RPMI7951 (cell line): ENCODE data around the gene STXBP2. TPM values are rescaled to one million over a fixed set of nuclear protein-coding genes. Genes with fewer than 3 reads are reported as not detected.
A peak's percentile ranks its signal among the peaks of the same experiment; 100 is the strongest.

Source experiments
- DNase-seq: peaks from one replicate; pipeline ENCODE4 v3.0.0-alpha.2; 2012; ENCODE audit warnings: low read depth
- total RNA-seq: library from RNA; depleted of rRNA; stranded (reverse); fragments of >200 nt; shearing (Covaris generic); gene quantifications from 2 replicates; pipeline ENCODE4 v1.2.3, GENCODE V29; 2014; rRNA removed

STXBP2 gene
- 1.3 and 3.3 TPM in 2 replicates for total RNA-seq

GRCh38 chr19:7636691-7637373 is at the start of gene STXBP2:
Gene STXBP2 (plus strand): TSS chr19:7637110. CDS start chr19:7637150, 40 bp downstream.
- no peak for DNase-seq

- DNase-seq = no peak
Measured at GRCh38 chr19:7589822-7590221, 47.1 kb upstream of the STXBP2 start.

DNA sequence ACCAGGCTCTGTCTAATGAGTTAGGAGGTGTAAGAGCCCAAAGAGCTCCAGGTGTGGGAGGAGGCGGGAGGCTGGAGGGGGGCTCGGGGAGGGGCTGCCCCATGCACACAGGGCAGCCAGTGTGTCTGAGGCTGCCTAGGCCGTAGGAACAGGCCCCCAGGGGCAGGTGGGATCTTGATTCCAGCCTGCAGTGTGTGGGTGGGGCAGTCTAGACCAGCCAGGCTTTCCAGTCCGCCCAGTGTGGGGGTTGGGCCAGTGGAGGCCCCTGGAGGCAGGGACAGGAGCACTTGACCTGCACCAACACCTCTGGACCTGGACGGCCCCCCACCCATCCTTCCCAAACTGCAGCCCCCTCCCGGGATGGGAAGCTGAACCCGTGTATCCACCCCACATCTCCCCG is 46.7 kb upstream of the STXBP2 start:
- DNase-seq = no peak

- DNase-seq = no peak
Measured at GRCh38 chr19:7595466-7596133, 41.3 kb upstream of the STXBP2 start, which contains the start of gene CAMSAP3. Gene CAMSAP3 (plus strand): TSS chr19:7595863. CDS start chr19:7596003, 140 bp downstream.

- DNase-seq = no peak
Measured at GRCh38 chr19:7596211-7596937, 40.5 kb upstream of the STXBP2 start.

DNA sequence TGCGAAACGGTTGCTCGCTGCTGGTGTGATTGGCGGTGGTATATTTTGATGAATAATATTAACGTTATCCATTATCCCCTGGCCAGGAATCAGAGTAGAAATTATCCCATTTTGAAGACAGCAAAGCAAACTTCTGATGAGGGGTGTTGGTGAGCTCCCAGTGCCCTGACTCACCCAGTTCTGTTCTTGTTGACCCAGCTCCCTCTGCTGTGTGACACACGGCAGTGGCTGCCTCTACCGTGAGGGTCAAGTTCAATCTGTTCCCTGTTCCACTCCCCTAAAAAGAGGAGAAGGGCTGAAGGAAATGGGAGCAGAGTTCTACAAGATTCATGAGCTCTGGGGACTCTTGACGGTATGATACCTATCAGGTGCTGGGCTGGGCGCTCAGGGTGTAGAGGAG is 39.2 kb upstream of the STXBP2 start:
- no peak for DNase-seq

DNA sequence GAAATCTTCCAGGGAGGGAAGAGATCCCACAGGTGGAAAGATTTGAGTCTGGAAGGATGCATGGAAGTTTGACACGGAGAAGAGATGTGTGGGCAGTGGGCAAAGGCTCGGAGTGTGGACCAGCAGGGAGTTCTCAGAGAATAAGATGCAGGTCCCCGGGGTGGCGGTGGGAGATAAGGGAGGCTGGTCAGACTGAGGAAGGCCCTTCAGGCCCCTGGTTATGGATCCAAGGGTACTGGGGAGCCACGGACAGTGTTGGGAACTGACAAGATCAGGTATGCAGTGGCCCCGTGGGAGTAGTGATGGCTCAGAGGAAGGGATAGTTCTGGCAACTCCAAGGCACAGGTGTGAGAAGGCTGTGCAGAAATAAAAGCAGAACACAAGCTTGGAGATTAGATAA is 38.7 kb upstream of the STXBP2 start:
- DNase-seq = no peak

GRCh38 chr19:7600721-7601120 is 36.2 kb upstream of the STXBP2 start:
- DNase-seq = no peak

- no peak for DNase-seq
Measured at GRCh38 chr19:7602240-7602934, 34.5 kb upstream of the STXBP2 start.

DNA sequence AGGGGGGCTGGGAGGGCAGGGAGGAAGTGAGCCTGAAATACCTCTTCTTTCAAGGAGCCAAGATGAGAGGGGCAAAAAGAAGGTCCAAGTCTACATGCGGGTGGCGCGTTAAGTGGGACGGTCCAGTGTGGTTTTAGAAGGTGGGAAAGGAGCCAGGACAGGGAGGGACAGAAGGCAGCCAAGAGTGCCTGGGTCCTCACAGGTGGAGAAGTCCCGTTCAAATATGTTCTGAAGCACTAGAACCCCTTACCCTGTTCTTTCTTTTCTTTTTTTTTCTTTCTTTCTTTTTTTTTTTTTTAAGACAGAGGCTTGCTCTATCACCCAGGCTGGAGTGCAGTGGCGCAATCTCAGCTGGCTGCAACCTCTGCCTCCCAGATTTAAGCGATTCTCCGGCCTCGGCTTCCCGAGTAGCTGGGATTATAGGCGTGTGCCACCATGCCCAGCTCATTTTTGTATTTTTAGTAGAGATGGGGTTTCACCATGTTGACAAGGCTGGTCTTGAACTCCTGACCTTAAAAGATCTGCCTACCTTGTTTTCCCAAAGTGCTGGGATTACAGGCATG is 33.9 kb upstream of the STXBP2 start:
- DNase-seq = no peak

- DNase-seq = no peak
Measured at GRCh38 chr19:7603919-7604318, 33.0 kb upstream of the STXBP2 start.

- DNase-seq = peak; percentile 54
Measured at GRCh38 chr19:7605490-7606222, 31.3 kb upstream of the STXBP2 start.

DNA sequence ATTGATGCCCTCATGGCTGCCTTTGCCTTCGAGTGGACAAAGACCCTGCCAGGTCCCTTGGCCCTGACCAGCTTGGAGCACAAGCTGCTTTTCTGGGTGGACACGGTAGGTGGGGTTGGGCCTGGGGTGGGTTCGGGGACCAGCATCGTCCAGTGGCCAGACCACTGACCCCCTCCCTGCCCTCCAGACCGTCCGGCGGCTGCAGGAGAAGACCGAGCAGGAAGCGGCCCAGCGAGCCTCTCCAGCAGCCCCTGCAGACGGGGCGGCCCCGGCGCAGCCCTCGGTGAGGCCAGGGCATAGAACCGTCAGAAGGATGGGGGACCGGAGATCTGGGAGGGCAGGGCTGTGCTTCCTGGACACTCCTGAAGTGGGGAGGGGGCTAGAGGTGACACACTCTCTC is 30.6 kb upstream of the STXBP2 start:
- no peak for DNase-seq

DNA sequence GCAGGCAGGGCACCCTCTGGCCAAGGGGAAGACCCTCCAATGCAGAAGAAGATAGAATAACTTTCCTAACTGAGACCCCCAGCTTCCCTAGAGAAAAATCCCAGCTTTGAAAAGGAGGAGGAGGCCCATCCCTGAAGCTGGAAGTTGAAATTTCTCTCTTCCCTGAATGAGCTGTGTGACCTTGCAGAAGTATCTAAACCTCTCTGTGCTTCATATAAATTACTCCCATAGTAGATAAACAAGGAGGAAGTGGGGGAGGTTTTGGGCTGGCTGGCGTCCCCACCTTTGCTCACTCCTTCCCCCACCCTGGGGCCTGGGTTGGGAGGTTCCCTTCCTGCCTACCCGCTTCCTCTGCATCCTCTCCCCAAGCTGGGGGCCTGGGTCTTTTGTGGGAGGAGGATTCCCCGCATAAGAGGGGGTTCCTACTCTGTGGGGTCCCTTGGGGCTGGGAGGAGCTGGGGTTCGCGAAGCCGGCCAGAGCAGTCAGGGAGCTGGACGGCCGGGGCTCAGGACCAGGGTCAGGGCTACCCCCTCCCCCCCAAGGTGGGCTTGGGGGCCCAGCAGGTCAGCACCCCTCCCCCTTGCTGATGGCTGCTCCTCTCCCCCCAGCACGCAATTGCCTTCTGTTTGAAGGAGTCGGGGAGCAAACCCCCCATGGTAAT is 29.6 kb upstream of the STXBP2 start:
- DNase-seq = no peak

DNA sequence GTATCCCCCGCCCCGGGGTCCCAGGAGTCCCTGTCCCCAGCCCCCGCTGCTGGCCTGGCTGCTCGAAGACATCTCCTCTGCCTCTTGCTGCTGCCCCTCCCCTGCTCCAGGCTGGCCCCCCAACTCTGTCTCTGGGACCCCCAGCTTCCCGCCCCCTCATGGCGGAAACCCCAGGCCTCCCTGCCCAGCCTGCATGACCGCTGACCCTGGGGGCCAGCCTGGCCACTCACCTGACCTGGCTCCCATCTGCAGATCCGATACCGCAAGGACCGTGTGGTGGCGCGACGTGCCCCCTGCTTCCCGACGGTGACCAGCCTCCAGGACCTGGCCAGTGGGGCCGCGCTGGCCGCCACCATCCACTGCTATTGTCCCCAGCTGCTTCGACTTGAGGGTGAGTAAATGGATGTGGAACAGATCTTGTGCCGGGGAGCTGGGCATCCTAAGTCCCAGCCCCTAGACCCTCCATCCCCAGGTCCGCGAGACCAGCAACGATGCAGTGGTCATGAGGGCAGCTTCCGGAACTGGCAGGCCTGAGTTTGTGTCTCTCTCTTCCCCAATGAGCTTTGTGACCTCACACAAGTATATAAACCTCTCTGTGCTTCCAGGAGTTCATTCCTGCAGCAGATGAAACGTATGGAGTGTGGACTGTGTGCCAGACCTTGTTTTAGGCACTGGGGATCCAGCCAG is 28.9 kb upstream of the STXBP2 start:
- no peak for DNase-seq

DNA sequence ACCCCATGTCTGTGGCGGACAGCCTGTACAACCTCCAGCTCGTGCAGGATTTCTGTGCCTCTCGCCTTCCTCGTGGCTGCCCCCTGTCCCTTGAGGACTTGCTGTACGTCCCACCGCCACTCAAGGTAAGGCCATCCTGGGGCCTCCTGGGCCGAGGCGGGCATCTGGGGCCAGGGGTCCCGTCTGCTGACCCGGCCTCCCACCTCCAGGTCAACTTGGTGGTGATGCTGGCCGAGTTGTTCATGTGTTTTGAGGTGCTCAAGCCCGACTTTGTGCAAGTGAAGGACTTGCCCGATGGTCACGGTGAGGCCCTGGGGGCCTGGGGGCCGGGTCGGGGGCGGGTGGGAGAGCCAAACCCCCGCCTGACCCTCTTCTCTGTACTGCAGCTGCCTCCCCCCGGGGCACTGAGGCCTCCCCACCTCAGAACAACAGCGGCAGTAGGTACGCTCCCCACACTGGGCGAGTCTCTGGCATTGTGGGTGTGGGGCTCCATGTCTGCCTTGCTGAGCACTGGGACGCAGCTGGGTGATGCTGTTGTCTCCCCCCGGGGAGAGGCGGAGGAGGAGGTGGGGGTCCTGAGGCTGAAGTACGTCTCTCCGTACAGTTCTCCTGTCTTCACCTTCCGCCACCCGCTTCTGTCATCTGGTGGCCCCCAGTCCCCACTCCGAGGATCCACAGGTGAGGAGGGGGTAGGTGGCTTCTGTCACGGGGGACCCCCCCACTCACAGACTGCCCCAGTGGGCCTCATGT is 26.2 kb upstream of the STXBP2 start:
- no peak for DNase-seq

DNA sequence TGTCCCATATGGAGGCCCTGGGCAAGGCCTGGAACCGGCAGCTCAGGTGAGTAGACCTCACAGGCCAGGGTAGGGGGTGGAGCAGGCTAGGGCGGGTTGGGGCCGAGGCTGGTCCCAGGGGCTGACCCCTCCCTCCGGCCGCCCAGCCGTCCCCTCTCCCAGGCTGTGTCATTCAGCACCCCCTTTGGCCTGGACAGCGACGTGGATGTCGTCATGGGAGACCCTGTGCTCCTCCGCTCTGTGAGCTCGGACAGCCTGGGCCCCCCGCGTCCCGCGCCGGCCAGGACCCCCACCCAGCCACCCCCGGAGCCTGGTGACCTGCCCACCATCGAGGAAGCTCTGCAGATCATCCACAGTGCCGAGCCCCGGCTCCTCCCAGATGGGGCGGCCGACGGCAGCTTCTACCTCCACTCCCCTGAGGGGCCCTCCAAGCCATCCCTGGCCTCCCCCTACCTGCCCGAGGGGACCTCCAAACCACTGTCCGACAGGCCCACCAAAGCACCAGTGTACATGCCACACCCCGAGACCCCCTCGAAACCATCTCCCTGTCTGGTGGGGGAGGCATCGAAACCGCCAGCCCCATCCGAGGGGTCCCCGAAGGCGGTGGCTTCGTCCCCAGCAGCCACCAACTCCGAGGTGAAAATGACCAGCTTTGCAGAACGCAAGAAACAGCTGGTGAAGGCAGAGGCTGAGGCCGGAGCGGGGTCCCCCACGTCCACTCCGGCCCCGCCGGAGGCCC is 25.2 kb upstream of the STXBP2 start:
- DNase-seq = no peak
